HG02588 (cell line): ENCODE data around the gene SCN4B.
"Not testable (repeated sequence)": the region's sequence is repeated elsewhere in the genome, so short reads cannot be mapped to it uniquely, and the experiment has no call there.

Source experiments
- ATAC-seq: cut with Tn5 transposase; IDR thresholded peaks from one replicate; pipeline ENCODE4 v1.9.1; 2021; ENCODE audit warnings: mild to moderate bottlenecking, moderate library complexity; ENCODE audit not compliant: unreplicated experiment

Gene SCN4B

DNA sequence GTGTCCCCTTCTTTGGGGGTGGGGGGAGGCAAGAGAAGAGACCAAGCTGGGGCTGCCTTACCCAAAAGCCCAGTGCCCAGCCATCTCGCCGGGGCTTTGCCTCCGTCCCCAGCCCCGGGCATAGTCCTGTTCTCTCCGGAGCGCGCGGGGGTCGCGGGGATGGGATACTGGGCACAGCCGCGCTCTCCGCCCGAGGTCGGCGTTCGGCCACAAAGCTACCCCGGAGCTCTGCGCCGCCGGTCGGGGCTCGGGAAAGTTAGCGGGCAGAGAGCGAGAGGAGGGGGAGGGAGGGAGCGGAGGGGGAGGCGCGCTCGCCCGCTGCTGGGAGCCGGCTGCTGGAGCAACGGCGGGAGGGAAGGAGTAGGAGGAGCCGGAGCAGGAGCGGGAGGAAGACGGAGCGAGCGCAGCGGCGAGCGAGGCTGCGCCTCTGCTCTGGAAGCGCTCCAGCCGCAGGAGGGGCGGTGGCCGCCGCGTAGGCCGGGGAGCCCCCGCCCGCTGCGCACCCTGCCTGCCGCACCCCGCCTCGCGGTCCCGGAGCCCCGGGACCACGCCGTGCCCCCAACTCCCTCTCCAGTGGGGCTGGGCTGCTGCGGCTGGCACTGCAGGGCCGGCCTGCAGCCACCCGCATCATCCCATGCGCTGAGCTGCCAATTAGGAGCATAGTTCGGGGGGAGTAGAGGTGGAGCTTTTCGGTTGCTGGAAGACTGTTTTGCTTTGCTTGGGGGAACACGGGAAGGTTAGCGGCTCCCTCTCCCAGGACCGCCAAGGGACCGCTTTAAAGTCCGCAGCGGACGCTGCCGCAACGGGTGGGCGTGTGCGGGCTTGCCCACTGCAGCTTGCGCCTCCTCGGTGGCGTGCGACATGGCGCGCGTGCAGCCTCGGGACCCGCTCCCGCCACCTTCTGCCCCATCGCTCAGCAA lies at the start of gene SCN4B:
Gene SCN4B (minus strand): TSS at position 272 of the 920 bp plus-strand sequence. CDS start 150 bp downstream, at position 122.
- ATAC-seq, result no peak

DNA sequence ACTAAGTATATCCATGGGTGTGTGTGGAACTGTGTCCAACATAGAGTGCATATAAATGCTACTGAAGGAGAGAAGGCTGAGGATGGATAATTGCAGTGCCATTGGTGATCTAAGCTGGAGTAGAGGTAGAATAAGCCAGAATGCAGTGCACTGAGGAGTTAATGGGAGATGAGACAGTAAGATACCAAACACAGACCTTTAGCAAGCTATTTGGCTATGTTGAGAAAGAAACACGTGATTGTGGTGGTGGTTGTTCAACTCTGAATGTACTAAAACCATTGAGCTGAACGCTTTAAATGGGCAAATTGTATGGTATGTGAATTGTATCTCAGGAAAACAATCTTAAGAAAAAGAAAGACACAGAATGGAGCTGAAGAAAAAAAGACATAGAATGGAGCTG lies 49.3 kb upstream of the SCN4B start:
- ATAC-seq, result no peak

DNA sequence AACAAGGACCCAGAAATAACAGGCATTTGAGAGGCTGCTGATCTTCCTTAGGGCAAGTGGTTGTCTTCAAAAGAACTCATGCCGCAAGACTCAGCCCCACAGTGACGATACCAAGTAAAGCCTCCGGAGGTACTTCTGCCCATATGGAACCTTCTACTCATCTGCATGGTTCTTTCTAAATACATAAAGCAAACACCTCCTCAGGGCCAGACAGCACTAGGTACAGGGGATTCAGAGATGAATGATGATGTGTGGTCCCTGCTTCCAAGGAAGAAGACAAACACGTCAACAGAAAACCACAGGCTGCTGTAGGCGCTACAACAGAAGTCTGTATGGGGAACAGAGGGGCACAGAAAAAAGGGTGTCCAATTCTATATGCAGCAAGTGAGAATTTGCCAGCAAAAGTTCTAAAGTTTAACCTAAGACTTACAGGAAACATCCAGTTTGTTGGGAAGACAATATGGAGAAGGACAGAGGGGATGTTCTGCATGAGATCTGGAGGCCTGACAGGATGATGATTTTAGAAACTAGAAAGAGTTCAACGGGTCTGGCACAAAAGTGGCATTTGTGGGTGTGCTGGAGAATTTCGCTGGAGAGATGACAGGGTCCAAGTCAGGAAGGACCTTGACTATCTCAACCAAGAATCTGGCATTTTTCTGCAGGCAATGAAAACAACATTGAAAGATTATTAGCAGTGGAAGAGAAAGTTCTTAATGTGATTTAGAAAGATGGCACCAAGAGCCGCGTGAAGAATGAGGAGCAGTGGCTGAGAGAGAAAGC lies 48.5 kb upstream of the SCN4B start:
- no peak for ATAC-seq

GRCh38 chr11:118200497-118200896 lies 47.9 kb upstream of the SCN4B start:
- ATAC-seq, result no peak

DNA sequence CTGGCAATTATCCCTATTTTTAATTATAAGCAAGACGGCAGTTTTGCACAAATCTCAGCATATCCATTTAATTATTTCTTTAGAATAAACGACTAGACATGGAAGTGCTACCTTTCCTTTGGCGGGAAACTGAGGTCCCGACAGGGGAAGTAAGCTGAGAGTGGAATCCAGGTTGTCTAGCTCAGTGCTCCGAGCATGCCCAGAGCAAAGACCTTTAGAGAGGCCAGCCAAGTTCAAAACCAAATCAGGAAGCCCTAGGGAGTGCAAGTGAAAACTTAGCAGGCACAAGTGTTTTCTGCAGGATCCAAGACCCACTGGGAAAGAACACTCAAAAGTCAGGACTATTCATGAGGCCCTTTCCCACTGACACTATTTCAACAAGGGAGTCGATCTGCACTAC lies 46.5 kb upstream of the SCN4B start:
- ATAC-seq, result no peak

GRCh38 chr11:118198370-118198769 lies 45.7 kb upstream of the SCN4B start:
- no peak for ATAC-seq

DNA sequence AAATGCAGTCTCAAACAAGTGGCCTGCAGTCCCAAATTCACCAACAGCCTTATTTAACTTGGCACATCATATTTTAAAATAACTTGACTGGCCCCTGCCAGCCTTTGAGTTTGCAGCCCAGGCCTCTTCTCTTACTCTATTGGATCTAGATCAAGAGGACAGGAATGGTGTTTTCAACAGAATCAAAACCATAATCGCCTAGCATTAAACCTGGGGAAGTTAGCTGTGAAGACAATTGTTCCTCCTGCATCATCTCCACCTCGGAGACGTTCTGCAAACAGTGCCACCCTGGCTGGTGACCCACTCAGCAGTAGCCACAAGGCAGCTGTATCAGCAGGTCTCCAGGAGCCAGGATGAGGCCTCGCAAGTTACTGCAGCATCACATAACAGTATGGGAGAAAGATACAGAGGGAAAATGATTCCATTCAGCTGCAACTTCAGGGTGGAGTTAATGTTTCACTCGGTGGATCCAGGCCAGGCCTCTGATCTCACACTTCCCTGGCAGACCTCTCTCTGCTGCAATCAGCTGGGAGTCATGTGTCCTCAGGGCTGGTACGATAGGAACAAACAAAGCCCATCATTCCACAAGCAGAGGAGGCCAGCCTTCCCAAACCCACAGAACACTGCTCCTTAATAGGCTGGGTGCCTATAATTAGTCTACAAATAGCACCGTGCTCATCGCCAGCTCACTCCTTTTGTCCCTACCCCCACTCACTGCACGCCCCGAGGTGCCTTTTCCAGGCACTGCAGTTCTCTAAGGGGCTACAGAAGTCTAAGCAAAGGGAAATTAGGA lies 42.4 kb upstream of the SCN4B start:
- ATAC-seq, result no peak

DNA sequence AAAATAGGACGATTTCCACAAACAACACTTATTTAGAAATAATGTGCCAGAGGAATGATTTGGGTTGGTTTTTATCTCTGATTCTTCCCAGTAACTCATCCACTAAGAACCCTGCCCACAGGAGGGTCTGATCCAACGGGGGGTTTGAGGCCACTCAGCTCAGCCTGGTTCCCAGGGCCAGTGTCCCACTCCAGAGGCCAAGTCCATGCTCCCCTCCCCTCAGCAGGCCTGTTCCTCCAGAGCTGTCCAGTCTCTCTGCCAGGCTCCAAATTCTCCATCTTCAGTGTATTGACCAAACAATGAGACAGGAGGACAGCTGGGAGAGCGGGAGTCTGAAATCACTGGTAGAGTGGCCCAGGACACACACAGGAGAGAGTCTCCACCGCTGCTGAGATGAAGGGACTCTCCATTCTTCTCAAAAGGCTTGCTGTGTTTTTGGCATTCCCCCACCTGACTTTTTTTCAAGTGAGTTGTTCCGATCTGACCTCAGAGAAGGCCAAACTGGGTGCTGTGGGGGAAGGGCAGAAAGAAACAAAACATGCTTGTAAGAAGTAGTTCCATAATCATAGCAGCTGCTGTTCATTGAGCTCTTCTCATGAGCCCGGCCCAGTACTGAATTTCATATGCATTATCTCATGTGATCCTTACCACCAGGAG lies 41.4 kb upstream of the SCN4B start:
- ATAC-seq, result no peak

- not testable (repeated sequence) for ATAC-seq
Observed at GRCh38 chr11:118192817-118193216, 40.2 kb upstream of the SCN4B start.

DNA sequence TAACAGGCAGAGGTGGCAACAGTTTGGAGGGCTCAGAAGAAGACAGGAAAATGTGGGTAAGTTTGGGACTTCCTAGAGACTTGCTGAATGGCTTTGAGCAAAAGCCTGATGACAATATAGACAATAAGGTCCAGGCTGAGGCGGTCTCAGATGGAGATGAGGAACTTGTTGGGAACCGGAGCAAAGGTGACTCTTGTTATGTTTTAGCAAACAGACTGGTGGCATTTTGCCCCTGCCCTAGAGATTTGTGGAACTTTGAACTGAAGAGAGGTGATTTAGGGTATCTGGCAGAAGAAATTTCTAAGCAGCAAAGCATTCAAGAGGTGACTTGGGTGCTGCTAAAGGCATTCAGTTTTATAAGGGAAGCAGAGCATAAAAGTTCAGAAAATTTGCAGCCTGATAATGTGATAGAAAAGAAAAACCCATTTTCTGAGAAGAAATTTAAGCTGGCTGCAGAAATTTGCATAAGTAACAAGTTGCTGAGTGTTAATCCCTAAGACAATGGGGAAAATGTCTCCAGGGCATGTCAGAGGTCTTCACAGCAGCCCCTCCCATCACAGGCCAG lies 38.4 kb upstream of the SCN4B start:
- not testable (repeated sequence) for ATAC-seq

- no peak for ATAC-seq
Observed at GRCh38 chr11:118186346-118187107, 33.9 kb upstream of the SCN4B start.

GRCh38 chr11:118184784-118185579 lies 32.4 kb upstream of the SCN4B start:
- ATAC-seq, result no peak

DNA sequence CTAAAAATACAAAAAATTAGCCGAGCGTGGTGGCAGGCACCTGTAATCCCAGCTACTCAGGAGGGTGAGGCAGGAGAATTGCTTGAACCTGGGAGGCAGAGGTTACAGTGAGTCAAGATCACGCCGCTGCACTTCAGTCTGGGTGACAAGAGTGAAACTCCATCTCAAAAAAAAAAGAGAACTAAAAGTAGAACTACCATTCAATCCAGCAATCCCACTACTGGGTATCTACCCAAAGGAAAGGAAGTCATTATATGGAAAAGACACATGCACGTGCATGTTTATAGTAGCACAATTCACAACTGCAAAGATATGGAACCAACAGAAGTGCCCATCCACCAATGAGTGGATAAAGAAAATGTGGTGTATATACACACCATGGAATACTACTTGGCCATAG lies 31.1 kb upstream of the SCN4B start:
- ATAC-seq, result not testable (repeated sequence)

DNA sequence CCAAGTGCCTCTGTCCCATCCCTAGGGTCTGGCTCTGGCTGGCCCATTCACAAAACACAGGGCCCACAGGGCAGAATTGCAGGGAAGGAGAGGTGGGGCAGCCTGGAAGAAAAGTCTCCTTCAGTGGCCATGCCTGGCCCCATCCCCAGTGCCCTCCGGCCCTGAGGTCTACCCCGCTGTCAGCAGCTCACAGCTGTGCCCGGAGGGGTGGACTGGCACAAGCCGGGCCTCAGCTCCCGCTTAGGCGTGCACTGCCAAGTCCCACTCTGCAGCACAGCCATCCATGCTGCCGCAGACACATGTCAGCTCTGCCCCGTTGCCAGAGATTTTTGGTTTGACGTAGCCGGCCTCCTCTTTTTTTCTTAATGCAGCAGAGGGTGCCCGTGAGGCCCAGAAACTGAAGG lies 27.7 kb upstream of the SCN4B start:
- no peak for ATAC-seq

DNA sequence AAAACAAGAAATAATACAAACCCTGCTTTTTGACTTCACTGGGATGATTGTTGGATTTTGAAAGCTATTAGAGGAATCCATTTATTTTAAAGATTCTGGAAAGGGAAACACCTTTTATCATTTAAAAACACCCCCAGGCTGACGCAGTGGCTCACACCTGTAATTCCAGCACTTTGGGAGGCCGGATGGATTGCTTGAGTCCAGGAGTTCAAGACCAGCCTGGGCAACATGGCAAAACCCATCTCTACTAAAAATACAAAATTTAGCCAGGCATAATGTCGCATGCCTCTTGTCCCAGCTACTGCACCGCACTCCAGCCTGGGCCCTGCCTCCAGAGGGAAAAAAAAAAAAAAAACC lies 24.1 kb upstream of the SCN4B start:
- no peak for ATAC-seq

GRCh38 chr11:118175993-118176777 lies 23.6 kb upstream of the SCN4B start, which contains the start of gene SCN2B:
TSS of gene SCN2B (minus strand) at chr11:118176639. CDS start at chr11:118176431, 208 bp downstream.
- no peak for ATAC-seq

DNA sequence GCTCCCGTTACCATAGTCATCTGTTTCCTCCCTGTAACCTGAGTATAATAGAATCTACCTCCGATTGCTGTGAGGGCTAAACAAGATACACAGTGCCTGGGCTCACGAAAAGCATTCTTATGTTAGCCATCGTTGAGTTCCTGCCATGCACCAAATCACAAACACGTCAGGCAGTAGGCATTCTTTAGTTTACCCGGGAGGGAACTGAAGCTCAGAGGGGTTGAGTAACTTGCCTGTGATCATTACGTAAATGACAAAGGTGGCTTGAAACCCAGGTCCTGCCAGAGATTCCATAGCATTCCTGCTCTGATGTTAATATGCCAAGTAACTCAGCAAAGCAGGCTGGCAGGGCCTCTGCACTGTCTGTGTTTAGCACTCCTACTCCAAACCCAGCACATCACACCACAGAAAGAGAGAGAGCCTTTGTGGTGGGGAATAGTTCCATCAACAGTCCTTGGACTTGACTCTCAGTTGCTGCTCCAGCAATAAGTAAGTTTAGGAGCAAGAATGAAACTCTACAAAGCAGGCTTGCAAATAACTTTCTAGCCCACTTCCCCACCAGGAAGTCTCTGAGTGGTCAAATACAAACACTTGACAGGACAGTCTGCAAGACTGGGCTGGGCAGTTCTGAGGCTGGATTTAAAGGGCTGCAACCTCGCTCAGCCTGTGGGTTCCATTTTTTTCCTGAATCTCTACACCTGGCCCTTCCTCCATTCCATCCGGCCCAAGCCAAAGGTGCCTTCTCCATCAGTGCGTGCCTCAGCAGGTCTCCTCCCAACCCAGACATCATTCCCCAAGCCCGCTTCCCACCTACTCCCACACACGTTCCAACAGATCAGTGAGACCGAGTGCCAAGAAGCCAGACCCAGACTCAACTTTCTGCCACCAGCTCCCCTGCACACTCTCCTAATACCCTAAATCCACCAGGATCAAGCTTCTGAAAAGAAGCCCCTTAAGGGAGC lies 22.7 kb upstream of the SCN4B start:
- ATAC-seq, result no peak
